GM12874 (cell line): ENCODE measurements around the gene RIC8A.

Experiments used
- CTCF ChIP-seq: IDR thresholded peaks from 2 replicates; pipeline ENCODE4 v1.5.1; 2011; ENCODE audit warnings: low read depth, mild to moderate bottlenecking, control low read depth, low read length, moderate library complexity; ENCODE audit not compliant: insufficient read depth

Gene RIC8A

GRCh38 chr11:241634-242033 is 34.1 kb downstream of the RIC8A start:
- no peak for TF ChIP-seq CTCF

- TF ChIP-seq CTCF, result no peak
These were observed 36.9 kb downstream of the RIC8A start for GRCh38 chr11:244376-244775.

GRCh38 chr11:249062-249461 is 41.6 kb downstream of the RIC8A start:
- TF ChIP-seq CTCF, result no peak

- TF ChIP-seq CTCF, result no peak
These were observed 42.8 kb downstream of the RIC8A start for GRCh38 chr11:250274-250673.

GRCh38 chr11:250740-251299 is 43.3 kb downstream of the RIC8A start:
- TF ChIP-seq CTCF, result peak; percentile 77

- no peak for TF ChIP-seq CTCF
These were observed 44.0 kb downstream of the RIC8A start for GRCh38 chr11:251550-251949.

GRCh38 chr11:252666-253065 is 45.2 kb downstream of the RIC8A start:
- TF ChIP-seq CTCF, result no peak
